PFSK-1 (cell line): Measurements from ENCODE around the gene SLC16A4.

Experiments
- FOXP2 ChIP-seq: optimal IDR thresholded peaks from 2 replicates; pipeline ENCODE3; 2011; ENCODE audit warnings: borderline replicate concordance, control low read depth, inconsistent platforms; ENCODE audit not compliant: insufficient read depth; ENCODE audit errors: extremely low read length, extremely low read depth
- POLR2AphosphoS5 ChIP-seq: IDR thresholded peaks from 2 replicates; pipeline ENCODE4 v1.6.1; 2012; ENCODE audit warnings: low read depth, mild to moderate bottlenecking, control low read depth, low read length, moderate library complexity
- REST ChIP-seq, 2 experiments: IDR thresholded peaks; 2 replicates each; pipeline versions ENCODE4 v1.6.1 to v1.8.0; 2011 to 2012; ENCODE audit warnings: low read depth in 2 of 2, low read length in 2 of 2, control low read depth in 1 of 2, inconsistent platforms in 1 of 2, mild to moderate bottlenecking in 1 of 2, moderate library complexity in 1 of 2; ENCODE audit not compliant: insufficient read depth in 1 of 2
- SIN3A ChIP-seq: IDR thresholded peaks from 2 replicates; pipeline ENCODE4 v1.6.1; 2012; ENCODE audit warnings: mild to moderate bottlenecking, low read length, moderate library complexity, borderline replicate concordance; ENCODE audit not compliant: insufficient read depth
- TAF1 ChIP-seq: IDR thresholded peaks from 2 replicates; pipeline ENCODE4 v1.6.1; 2012; ENCODE audit warnings: low read length, control low read depth, borderline replicate concordance; ENCODE audit not compliant: insufficient read depth

SLC16A4 gene

DNA sequence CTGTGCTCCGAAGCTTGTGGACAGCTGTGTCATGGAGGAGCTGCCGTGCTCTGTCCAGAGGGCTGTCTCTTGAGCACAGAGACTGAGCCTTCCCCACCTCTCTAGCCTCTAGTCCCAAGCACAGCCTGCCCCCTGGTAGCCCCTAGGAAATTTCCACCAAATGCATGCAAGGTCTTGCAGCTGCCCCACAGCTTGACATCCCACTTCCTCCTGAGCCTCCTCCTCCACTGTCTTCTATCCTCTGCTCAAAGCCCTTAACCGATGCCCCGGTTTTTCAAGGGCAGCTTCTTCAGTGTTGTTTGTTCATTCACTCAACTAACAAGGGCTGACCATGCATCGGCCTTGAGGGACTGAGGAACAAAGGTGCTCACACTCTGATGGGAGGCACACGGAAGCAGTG, 39.5 kb upstream of the SLC16A4 start:
- TF ChIP-seq REST (IDR thresholded peaks at IDR 0.05; ENCODE audit: insufficient read depth in 1 of 2, low read depth in 2 of 2, low read length in 2 of 2) = no peak

DNA sequence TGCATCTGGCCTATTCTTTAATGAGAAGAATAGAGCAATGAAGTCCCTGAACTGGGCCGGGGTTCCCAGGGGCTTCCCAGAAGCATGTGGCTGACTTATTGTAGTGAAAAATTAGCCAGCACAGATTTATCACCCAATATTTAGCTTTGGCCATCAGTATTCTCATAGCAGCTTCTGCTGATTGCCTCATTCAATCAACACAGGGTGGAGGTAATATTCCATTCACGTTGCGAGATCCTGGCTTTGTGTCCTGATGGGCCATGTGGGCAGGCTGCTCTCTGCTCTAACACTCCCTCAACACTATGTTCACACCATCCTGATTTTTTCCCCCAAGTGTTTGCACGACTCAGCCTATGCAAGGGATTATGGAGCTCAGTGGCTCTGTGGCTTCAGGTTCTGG, 38.1 kb upstream of the SLC16A4 start:
- no peak for TF ChIP-seq TAF1
- no peak for TF ChIP-seq POLR2AphosphoS5
- no peak for TF ChIP-seq FOXP2
- TF ChIP-seq REST (IDR thresholded peaks at IDR 0.05; ENCODE audit: insufficient read depth in 1 of 2, low read depth in 2 of 2, low read length in 2 of 2) = no peak
- TF ChIP-seq SIN3A = no peak

GRCh38 chr1:110426854-110427253, 36.0 kb upstream of the SLC16A4 start:
- no peak for TF ChIP-seq REST (IDR thresholded peaks at IDR 0.05; ENCODE audit: insufficient read depth in 1 of 2, low read depth in 2 of 2, low read length in 2 of 2)
- no peak for TF ChIP-seq POLR2AphosphoS5
- no peak for TF ChIP-seq TAF1
- TF ChIP-seq SIN3A = no peak
- TF ChIP-seq FOXP2 = no peak

GRCh38 chr1:110425612-110426152, 34.9 kb upstream of the SLC16A4 start:
- no peak for TF ChIP-seq POLR2AphosphoS5
- no peak for TF ChIP-seq FOXP2
- TF ChIP-seq TAF1 = no peak
- TF ChIP-seq REST (IDR thresholded peaks at IDR 0.05; ENCODE audit: insufficient read depth in 1 of 2, low read depth in 2 of 2, low read length in 2 of 2) = no peak
- no peak for TF ChIP-seq SIN3A

DNA sequence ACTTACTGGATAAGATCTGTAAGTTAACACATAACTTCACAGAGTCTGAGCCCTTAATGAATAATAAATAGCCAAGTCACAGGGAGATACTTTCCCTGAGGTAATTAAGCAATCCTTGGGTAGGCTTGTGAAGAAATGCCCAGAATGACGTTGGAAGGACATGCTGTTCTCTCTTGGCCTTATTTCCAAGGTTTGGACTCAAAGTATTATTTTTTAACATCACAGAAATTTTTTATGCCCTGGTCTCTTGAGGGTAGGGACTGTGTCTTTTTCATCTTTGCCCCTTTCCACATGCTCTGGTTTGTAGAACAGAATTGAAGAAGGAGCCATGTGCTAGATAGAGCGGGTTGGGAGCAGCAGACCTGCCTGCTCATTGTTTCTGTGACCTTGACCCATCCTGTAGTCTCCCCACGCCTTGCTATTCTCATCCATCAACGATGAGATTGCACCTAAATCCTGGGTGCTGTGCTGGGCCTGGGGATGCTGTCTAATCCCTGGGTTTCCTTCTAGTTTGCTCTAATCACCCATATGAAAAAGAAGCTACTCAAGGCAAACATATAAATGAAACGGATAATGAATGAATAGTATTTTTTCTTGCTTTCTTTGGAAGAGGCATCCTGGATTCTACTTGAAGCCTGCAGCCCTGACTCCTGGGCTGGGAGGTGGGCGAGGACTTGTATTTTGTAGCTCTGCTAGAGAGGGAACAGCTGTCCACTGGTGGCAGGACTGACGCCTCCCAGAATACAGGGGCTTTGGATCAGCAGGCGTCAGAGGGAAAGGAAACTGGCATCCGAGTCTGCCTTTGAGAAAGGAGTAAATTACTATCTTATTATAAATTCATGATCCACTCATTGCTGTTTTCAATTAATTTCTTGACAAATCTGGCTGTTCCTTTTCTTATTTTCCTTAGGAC, 34.1 kb upstream of the SLC16A4 start:
- no peak for TF ChIP-seq SIN3A
- TF ChIP-seq TAF1 = no peak
- no peak for TF ChIP-seq REST (IDR thresholded peaks at IDR 0.05; ENCODE audit: insufficient read depth in 1 of 2, low read depth in 2 of 2, low read length in 2 of 2)
